Measurements from ENCODE around the gene BCHE. TPM values are rescaled to one million over a fixed set of nuclear protein-coding genes. Genes with fewer than 3 reads are reported as not detected.
A peak's percentile ranks its signal among the peaks of the same experiment; 100 is the strongest.

The BCHE gene
- total RNA-seq, 2 donors from 2014 or later: 0.69 to 0.79 TPM

DNA sequence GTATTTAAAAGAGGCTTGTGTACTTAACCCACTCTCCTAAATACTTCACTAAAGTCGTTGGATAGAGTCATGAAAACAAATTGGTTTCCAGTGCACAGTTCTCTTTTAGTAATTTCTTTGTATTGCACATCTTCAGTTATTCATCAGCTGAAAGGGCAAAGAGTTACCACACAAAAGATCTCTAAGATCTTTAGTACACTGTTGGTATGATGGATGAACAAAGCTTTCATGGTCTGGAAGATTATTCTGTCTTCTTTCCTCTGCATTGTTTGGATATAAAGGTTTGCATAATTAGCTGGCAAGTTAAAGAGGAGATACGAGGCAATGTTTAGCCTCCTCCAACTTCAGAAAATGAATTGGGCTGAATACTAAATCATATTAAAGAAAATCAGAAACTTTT is 40.5 kb downstream of the BCHE start:
- DNase-seq: no peak

GRCh38 chr3:165788531-165788930 is 48.7 kb downstream of the BCHE start:
- H3K9me3 ChIP-seq (ENCODE audit: control insufficient read depth, low read length): no peaks in the 10 kb centered on the region
- no peaks in the 10 kb centered on the region for H3K4me1 ChIP-seq (ENCODE audit: control insufficient read depth, insufficient read depth, low read length)
- Mint-ChIP-seq H3K36me3 (ENCODE audit: low read depth) (no peaks in the 10 kb centered on the region), H3K27ac (no peak overlapping the region), H3K9me3 (no peaks in the 10 kb centered on the region), H3K27me3 (ENCODE audit: insufficient read depth) (no peaks in the 10 kb centered on the region), H3K4me3 (no peak overlapping the region), H3K4me1 (no peaks in the 10 kb centered on the region)
- H3K36me3 ChIP-seq (ENCODE audit: control insufficient read depth, insufficient read depth, low read length): no peaks in the 10 kb centered on the region
- 92 to 97% methylated on average over 4 of the region's 4 CpGs for WGBS, 2 experiments (ENCODE audit: insufficient coverage in 1 of 2, insufficient read length in 1 of 2)
- no peak overlapping the region for H3K9ac ChIP-seq (ENCODE audit: extremely low read depth, low read length, poor library complexity, severe bottlenecking)
- H3K27ac ChIP-seq (ENCODE audit: low read depth, low read length): no peak overlapping the region
- no peaks in the 10 kb centered on the region for H3K27me3 ChIP-seq (ENCODE audit: control insufficient read depth, insufficient read depth, low read length, poor library complexity, severe bottlenecking)
- TF ChIP-seq CTCF (conservative IDR thresholded peaks at IDR 0.05): no peak
- H3K4me3 ChIP-seq (ENCODE audit: low read length): no peak overlapping the region
- DNase-seq: no peak

More for the DNA sequence above, 40.5 kb downstream of the BCHE start:
- H3K4me3 ChIP-seq (ENCODE audit: low read length): no peak overlapping the region
- H3K27ac ChIP-seq (ENCODE audit: low read depth, low read length): peak overlapping the region; percentile 6
- no peaks in the 10 kb centered on the region for H3K36me3 ChIP-seq (ENCODE audit: control insufficient read depth, insufficient read depth, low read length)
- Mint-ChIP-seq H3K27me3 (ENCODE audit: insufficient read depth) (no peaks in the 10 kb centered on the region), H3K9me3 (no peaks in the 10 kb centered on the region), H3K36me3 (ENCODE audit: low read depth) (no peaks in the 10 kb centered on the region), H3K27ac (no peak overlapping the region), H3K4me3 (no peak overlapping the region), H3K4me1 (no peaks in the 10 kb centered on the region)
- H3K27me3 ChIP-seq (ENCODE audit: control insufficient read depth, insufficient read depth, low read length, poor library complexity, severe bottlenecking): no peaks in the 10 kb centered on the region
- H3K4me1 ChIP-seq (ENCODE audit: control insufficient read depth, insufficient read depth, low read length): no peaks in the 10 kb centered on the region
- TF ChIP-seq CTCF (conservative IDR thresholded peaks at IDR 0.05): no peak
- H3K9ac ChIP-seq (ENCODE audit: extremely low read depth, low read length, poor library complexity, severe bottlenecking): no peak overlapping the region
- 78% methylated on average over 1 of the region's 2 CpGs; no CpG with 5 or more reads in 1 of the 2 experiments for WGBS, 2 experiments (ENCODE audit: insufficient coverage in 1 of 2, insufficient read length in 1 of 2)
- no peaks in the 10 kb centered on the region for H3K9me3 ChIP-seq (ENCODE audit: control insufficient read depth, low read length)

DNA sequence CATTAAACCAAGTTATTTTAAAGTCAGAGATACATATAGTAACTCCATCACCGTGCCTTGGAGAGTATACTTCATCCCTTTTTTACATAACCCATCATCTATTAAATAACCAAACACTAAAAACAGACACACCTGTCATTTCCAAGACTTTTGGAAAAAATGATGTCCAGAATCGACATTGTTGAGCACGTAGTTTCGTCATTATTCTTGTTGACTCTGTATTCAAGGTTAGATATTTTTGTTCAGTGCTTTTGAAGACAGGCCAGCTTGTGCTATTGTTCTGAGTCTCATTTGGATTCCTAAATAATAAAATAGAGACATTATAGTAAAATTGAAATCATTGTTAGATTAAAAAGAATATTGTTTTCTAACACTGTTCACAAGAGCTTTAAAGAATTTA is 51.2 kb downstream of the BCHE start:
- TF ChIP-seq CTCF (conservative IDR thresholded peaks at IDR 0.05): no peak
- Mint-ChIP-seq H3K4me3 (no peak overlapping the region), H3K4me1 (no peaks in the 10 kb centered on the region), H3K27ac (no peak overlapping the region), H3K9me3 (no peaks in the 10 kb centered on the region), H3K27me3 (ENCODE audit: insufficient read depth) (no peaks in the 10 kb centered on the region), H3K36me3 (ENCODE audit: low read depth) (no peaks in the 10 kb centered on the region)
- Histone ChIP-seq H3K27me3 (ENCODE audit: control insufficient read depth, insufficient read depth, low read length, poor library complexity, severe bottlenecking) (no peaks in the 10 kb centered on the region), H3K9me3 (ENCODE audit: control insufficient read depth, low read length) (no peaks in the 10 kb centered on the region), H3K36me3 (ENCODE audit: control insufficient read depth, insufficient read depth, low read length) (no peaks in the 10 kb centered on the region), H3K27ac (ENCODE audit: low read depth, low read length) (no peak overlapping the region), H3K4me1 (ENCODE audit: control insufficient read depth, insufficient read depth, low read length) (no peaks in the 10 kb centered on the region), H3K9ac (ENCODE audit: extremely low read depth, low read length, poor library complexity, severe bottlenecking) (no peak overlapping the region), H3K4me3 (ENCODE audit: low read length) (no peak overlapping the region)
- DNase-seq: no peak
- WGBS, 2 experiments (ENCODE audit: insufficient coverage in 1 of 2, insufficient read length in 1 of 2): 84 to 94% methylated on average over 3 to 4 of the region's 4 CpGs

Measured in endodermal cell (in vitro differentiated cells).